HEK293 (cell line): Measurements from ENCODE around the gene PSEN1.

ENCODE experiments used
- CTCF ChIA-PET: fragments of 350-600 bp; formaldehyde crosslinking; extraction: SDS; loops from one replicate; lab custom pipeline; 2021; ENCODE audit warnings: antibody characterized with exemption; lab: Yijun Ruan, JAX
- POLR2A ChIA-PET: fragments of 300-600 bp; formaldehyde crosslinking; extraction: SDS; loops from one replicate; lab custom pipeline; 2020; ENCODE audit warnings: antibody characterized with exemption, inconsistent platforms; lab: Yijun Ruan, JAX
- H3K27ac ChIP-seq: fragments of 200-500 bp; sonication (Bioruptor generic); 2 replicates; pipeline ENCODE4 v1.5.1; 2014; ENCODE audit warnings: low read depth, low read length, control low read depth, inconsistent platforms; ENCODE audit errors: extremely low read depth
- H3K36me3 ChIP-seq, 2 experiments: fragments of 200-500 bp in 1 of 2; sonication (Bioruptor generic) in 1 of 2; 1 replicate in 1 of 2; 2 replicates in 1 of 2; pipeline ENCODE4 v1.5.1; 2014 to 2017; ENCODE audit warnings: inconsistent platforms in 2 of 2, low read length in 2 of 2; ENCODE audit not compliant: control insufficient read depth in 2 of 2, insufficient read depth in 1 of 2
- H3K4me1 ChIP-seq: fragments of 200-500 bp; sonication (Bioruptor generic); 2 replicates; pipeline ENCODE4 v1.5.1; 2014; ENCODE audit warnings: mild to moderate bottlenecking, low read length, inconsistent platforms; ENCODE audit not compliant: control insufficient read depth, insufficient read depth
- H3K4me3 ChIP-seq: 2 replicates; pipeline ENCODE4 v1.5.1; 2011; ENCODE audit warnings: low read depth, mild to moderate bottlenecking, control low read depth, low read length, moderate library complexity
- H3K9me3 ChIP-seq: fragments of 200-500 bp; sonication (Bioruptor generic); 2 replicates; pipeline ENCODE4 v1.5.1; 2014; ENCODE audit warnings: low read depth, low read length, inconsistent platforms; ENCODE audit not compliant: control insufficient read depth, insufficient read depth
- BCL11B ChIP-seq: fragments of 450-650 bp; formaldehyde crosslinking; IDR thresholded peaks from 2 replicates; pipeline ENCODE4 v1.5.1; 2016; ENCODE audit warnings: low read depth, missing biosample characterization, missing genetic modification characterization
- IKZF3 ChIP-seq: fragments of 450-650 bp; IDR thresholded peaks from 2 replicates; pipeline ENCODE4 v1.5.0; 2018; ENCODE audit warnings: missing biosample characterization, mild to moderate bottlenecking, missing genetic modification characterization, moderate library complexity
- KLF8 ChIP-seq: fragments of 450-650 bp; formaldehyde crosslinking; IDR thresholded peaks from 2 replicates; pipeline ENCODE4 v1.5.1; 2016; ENCODE audit warnings: missing biosample characterization, missing genetic modification characterization
- RBAK ChIP-seq: fragments of 450-650 bp; formaldehyde crosslinking; IDR thresholded peaks from 2 replicates; pipeline ENCODE4 v1.5.1; 2016; ENCODE audit warnings: missing biosample characterization, missing genetic modification characterization
- TCF7L2 ChIP-seq: IDR thresholded peaks from 2 replicates; pipeline ENCODE4 v1.6.1; 2011; ENCODE audit warnings: low read depth, mild to moderate bottlenecking, inconsistent platforms, low read length, moderate library complexity, borderline replicate concordance
- WT1 ChIP-seq: fragments of 450-650 bp; formaldehyde crosslinking; IDR thresholded peaks from 2 replicates; pipeline ENCODE4 v1.5.1; 2016; ENCODE audit warnings: missing biosample characterization, missing genetic modification characterization
- ZBTB20 ChIP-seq: fragments of 450-650 bp; formaldehyde crosslinking; IDR thresholded peaks from 2 replicates; pipeline ENCODE4 v1.5.1; 2016; ENCODE audit warnings: missing biosample characterization, missing genetic modification characterization
- ZNF202 ChIP-seq: fragments of 450-650 bp; formaldehyde crosslinking; IDR thresholded peaks from 2 replicates; pipeline ENCODE4 v1.5.1; 2016; ENCODE audit warnings: missing biosample characterization, missing genetic modification characterization, borderline replicate concordance
- ZNF292 ChIP-seq: fragments of 450-650 bp; formaldehyde crosslinking; IDR thresholded peaks from 2 replicates; pipeline ENCODE4 v1.5.1; 2016; ENCODE audit warnings: low read depth, missing biosample characterization, missing genetic modification characterization, borderline replicate concordance
- ZNF324 ChIP-seq: fragments of 450-650 bp; formaldehyde crosslinking; IDR thresholded peaks from 2 replicates; pipeline ENCODE4 v1.5.1; 2016; ENCODE audit warnings: missing biosample characterization, missing genetic modification characterization
- ZNF335 ChIP-seq: fragments of 450-650 bp; formaldehyde crosslinking; conservative IDR thresholded peaks from 2 replicates; pipeline ENCODE4 v1.5.1; 2016; ENCODE audit warnings: missing biosample characterization, missing genetic modification characterization
- ZNF394 ChIP-seq: fragments of 450-650 bp; formaldehyde crosslinking; IDR thresholded peaks from 2 replicates; pipeline ENCODE4 v1.5.1; 2016; ENCODE audit warnings: missing biosample characterization, missing genetic modification characterization, mild to moderate bottlenecking, moderate library complexity, borderline replicate concordance
- ZNF548 ChIP-seq: fragments of 450-650 bp; formaldehyde crosslinking; IDR thresholded peaks from 2 replicates; pipeline ENCODE4 v1.5.1; 2016; ENCODE audit warnings: missing biosample characterization, missing genetic modification characterization
- ZNF561 ChIP-seq: fragments of 450-650 bp; IDR thresholded peaks from 2 replicates; pipeline ENCODE4 v1.5.1; 2018; ENCODE audit warnings: missing biosample characterization, missing genetic modification characterization, borderline replicate concordance
- ZNF664 ChIP-seq: fragments of 450-650 bp; formaldehyde crosslinking; IDR thresholded peaks from 2 replicates; pipeline ENCODE4 v1.5.1; 2016; ENCODE audit warnings: missing biosample characterization, missing genetic modification characterization
- ZNF747 ChIP-seq: fragments of 450-650 bp; formaldehyde crosslinking; IDR thresholded peaks from 2 replicates; pipeline ENCODE4 v1.5.1; 2016; ENCODE audit warnings: missing biosample characterization, missing genetic modification characterization
- ZSCAN23 ChIP-seq: fragments of 450-650 bp; formaldehyde crosslinking; IDR thresholded peaks from 2 replicates; pipeline ENCODE4 v1.5.1; 2016; ENCODE audit warnings: missing biosample characterization, missing genetic modification characterization
- TF ChIP-seq, protein P1 (sequence below): fragments of 450-650 bp; formaldehyde crosslinking; IDR thresholded peaks from 2 replicates; pipeline ENCODE4 v1.5.1; 2017; ENCODE audit warnings: missing biosample characterization, missing genetic modification characterization
- TF ChIP-seq, protein P2 (sequence below): fragments of 450-650 bp; formaldehyde crosslinking; IDR thresholded peaks from 2 replicates; pipeline ENCODE4 v1.5.1; 2016; ENCODE audit warnings: missing biosample characterization, missing genetic modification characterization
- TF ChIP-seq, protein P3 (sequence below): fragments of 450-650 bp; formaldehyde crosslinking; IDR thresholded peaks from 2 replicates; pipeline ENCODE4 v1.5.1; 2016; ENCODE audit warnings: missing biosample characterization, missing genetic modification characterization
- TF ChIP-seq, protein P4 (sequence below): fragments of 450-650 bp; formaldehyde crosslinking; IDR thresholded peaks from 2 replicates; pipeline ENCODE4 v1.5.1; 2016; ENCODE audit warnings: missing biosample characterization, missing genetic modification characterization

The PSEN1 gene

DNA sequence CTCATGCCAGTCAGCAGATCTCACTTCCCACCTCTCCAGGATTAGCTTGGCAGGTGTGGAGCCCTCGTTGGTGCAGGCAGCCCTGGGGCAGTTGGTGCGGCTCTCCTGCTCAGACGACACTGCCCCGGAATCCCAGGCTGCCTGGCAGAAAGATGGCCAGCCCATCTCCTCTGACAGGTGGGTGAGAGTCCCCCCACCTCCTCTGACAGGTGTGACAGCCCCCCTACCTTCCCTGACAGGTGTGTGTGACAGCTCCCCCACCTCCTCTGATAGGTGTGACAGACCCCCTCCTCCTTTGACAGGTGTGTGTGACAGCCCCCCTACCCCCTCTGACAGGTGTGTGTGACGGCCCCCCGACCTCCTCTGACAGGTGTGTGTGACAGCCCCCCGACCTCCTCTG lies 127.3 kb downstream of the PSEN1 start:
- no peak overlapping the region for H3K27ac ChIP-seq
- H3K4me3 ChIP-seq = no peak overlapping the region
- no peaks in the 10 kb centered on the region for H3K9me3 ChIP-seq
- CTCF ChIA-PET = no interaction called here
- no peaks in the 10 kb centered on the region; a peak in 1 of 3 replicates for H3K36me3 ChIP-seq
- no peaks in the 10 kb centered on the region for H3K4me1 ChIP-seq
- POLR2A ChIA-PET = no interaction called here
- TF ChIP-seq ZNF324 (tag by site-specific recombination) = no peak
- no peak for TF ChIP-seq ZNF335 (tag by site-specific recombination)
- TF ChIP-seq ZNF747 (tag by site-specific recombination) = no peak
- TF ChIP-seq, protein P1, sequence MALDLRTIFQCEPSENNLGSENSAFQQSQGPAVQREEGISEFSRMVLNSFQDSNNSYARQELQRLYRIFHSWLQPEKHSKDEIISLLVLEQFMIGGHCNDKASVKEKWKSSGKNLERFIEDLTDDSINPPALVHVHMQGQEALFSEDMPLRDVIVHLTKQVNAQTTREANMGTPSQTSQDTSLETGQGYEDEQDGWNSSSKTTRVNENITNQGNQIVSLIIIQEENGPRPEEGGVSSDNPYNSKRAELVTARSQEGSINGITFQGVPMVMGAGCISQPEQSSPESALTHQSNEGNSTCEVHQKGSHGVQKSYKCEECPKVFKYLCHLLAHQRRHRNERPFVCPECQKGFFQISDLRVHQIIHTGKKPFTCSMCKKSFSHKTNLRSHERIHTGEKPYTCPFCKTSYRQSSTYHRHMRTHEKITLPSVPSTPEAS = no peak
- TF ChIP-seq, protein P2, sequence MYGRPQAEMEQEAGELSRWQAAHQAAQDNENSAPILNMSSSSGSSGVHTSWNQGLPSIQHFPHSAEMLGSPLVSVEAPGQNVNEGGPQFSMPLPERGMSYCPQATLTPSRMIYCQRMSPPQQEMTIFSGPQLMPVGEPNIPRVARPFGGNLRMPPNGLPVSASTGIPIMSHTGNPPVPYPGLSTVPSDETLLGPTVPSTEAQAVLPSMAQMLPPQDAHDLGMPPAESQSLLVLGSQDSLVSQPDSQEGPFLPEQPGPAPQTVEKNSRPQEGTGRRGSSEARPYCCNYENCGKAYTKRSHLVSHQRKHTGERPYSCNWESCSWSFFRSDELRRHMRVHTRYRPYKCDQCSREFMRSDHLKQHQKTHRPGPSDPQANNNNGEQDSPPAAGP (tag by site-specific recombination) = no peak

DNA sequence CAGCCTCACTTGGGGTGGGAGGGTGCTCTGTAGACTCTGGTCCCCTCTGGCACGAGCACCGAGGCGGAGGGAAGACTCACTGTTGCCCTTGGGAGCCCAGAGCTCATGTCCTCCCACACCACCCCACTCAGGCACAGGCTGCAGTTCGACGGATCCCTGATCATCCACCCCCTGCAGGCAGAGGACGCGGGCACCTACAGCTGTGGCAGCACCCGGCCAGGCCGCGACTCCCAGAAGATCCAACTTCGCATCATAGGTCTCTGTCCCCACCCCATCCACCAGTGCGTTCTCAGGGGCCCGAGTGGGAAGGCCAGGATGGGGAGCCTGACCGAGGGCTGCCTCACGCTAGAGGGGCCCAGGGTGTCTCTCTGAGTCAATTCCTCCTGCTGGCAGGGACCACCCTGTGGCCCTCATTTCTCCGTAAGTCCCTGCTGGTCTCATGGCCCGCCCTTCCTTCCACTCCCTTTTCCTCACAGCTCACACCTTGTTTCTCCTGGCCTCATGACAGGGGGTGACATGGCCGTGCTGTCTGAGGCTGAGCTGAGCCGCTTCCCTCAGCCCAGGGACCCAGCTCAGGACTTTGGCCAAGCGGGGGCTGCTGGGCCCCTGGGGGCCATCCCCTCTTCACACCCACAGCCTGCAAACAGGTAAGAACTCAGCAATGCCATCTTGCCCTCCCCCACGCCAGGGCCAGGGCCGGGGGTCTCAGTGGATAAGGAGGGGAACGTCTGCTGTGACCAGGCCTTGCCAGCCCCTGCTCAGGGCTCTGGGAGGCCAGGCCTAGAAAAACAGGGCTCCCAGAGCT lies 128.0 kb downstream of the PSEN1 start:
- no peaks in the 10 kb centered on the region; a peak in 1 of 3 replicates for H3K36me3 ChIP-seq
- no peak overlapping the region for H3K27ac ChIP-seq
- H3K4me3 ChIP-seq = no peak overlapping the region
- TF ChIP-seq ZNF335 (tag by site-specific recombination) = no peak
- ChIA-PET CTCF (interaction anchor here (1.5 kb wide), 1 partner anchor 33 kb away, joined by 4 read pairs; no protein-coding TSS in a partner anchor), POLR2A (no interaction called here)
- H3K4me1 ChIP-seq = no peaks in the 10 kb centered on the region
- H3K9me3 ChIP-seq = no peaks in the 10 kb centered on the region

DNA sequence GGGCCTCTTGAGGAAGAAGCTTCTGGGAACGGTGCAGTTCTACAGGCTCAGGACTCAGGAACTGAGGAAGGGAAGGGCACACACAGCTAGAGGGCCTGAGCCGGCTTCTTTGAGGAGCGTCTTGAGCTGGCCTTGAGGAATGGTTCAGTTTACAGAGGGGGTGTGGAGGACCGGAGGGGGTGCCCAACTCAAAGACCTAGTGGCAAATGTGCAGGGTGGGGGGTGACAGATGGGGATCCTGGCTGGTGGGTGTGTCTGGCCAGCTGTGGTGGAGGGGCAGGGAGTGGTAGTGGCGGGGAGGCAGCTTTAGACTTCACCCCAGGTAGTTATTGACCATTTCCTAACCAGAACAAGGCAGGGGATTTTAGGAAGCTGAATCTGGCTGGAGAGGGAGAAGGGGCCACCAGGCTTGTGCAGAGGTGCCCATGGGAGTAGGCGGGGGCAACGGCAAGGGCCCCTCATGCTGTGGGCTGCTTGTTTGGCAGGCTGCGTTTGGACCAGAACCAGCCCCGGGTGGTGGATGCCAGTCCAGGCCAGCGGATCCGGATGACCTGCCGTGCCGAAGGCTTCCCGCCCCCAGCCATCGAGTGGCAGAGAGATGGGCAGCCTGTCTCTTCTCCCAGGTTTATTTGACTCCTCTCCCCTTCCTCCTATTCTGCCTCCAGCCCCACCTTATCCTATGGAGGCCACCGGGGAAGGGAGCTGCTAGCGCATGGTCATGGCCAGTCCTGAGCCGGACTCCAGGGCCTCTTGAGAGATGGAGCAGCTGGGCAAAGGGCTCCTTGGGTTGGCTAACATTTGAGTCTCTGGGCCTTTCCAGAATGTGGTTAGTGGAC lies 128.8 kb downstream of the PSEN1 start:
- ChIA-PET POLR2A (interaction anchor here (0.9 kb wide), 1 partner anchor 59 kb away, joined by 3 read pairs; no protein-coding TSS in a partner anchor), CTCF (interaction anchor here (1.5 kb wide), 1 partner anchor 33 kb away, joined by 4 read pairs; no protein-coding TSS in a partner anchor)
- Histone ChIP-seq H3K27ac (no peak overlapping the region), H3K36me3 (no peaks in the 10 kb centered on the region; a peak in 1 of 3 replicates), H3K9me3 (no peaks in the 10 kb centered on the region), H3K4me3 (no peak overlapping the region), H3K4me1 (no peaks in the 10 kb centered on the region)
- TF ChIP-seq ZNF561 (no peak), ZBTB20 (no peak), ZNF394 (no peak), BCL11B (tag by site-specific recombination) (no peak), ZNF202 (no peak), IKZF3 (tag by site-specific recombination) (no peak), WT1 (no peak), ZNF292 (no peak), ZNF548 (tag by site-specific recombination) (no peak), ZNF664 (tag by site-specific recombination) (no peak), ZSCAN23 (tag by site-specific recombination) (no peak), TCF7L2 (no peak), KLF8 (tag by site-specific recombination) (no peak), RBAK (tag by site-specific recombination) (no peak)
- TF ChIP-seq, protein P3, sequence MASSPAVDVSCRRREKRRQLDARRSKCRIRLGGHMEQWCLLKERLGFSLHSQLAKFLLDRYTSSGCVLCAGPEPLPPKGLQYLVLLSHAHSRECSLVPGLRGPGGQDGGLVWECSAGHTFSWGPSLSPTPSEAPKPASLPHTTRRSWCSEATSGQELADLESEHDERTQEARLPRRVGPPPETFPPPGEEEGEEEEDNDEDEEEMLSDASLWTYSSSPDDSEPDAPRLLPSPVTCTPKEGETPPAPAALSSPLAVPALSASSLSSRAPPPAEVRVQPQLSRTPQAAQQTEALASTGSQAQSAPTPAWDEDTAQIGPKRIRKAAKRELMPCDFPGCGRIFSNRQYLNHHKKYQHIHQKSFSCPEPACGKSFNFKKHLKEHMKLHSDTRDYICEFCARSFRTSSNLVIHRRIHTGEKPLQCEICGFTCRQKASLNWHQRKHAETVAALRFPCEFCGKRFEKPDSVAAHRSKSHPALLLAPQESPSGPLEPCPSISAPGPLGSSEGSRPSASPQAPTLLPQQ (tag by site-specific recombination) = no peak
- TF ChIP-seq, protein P4, sequence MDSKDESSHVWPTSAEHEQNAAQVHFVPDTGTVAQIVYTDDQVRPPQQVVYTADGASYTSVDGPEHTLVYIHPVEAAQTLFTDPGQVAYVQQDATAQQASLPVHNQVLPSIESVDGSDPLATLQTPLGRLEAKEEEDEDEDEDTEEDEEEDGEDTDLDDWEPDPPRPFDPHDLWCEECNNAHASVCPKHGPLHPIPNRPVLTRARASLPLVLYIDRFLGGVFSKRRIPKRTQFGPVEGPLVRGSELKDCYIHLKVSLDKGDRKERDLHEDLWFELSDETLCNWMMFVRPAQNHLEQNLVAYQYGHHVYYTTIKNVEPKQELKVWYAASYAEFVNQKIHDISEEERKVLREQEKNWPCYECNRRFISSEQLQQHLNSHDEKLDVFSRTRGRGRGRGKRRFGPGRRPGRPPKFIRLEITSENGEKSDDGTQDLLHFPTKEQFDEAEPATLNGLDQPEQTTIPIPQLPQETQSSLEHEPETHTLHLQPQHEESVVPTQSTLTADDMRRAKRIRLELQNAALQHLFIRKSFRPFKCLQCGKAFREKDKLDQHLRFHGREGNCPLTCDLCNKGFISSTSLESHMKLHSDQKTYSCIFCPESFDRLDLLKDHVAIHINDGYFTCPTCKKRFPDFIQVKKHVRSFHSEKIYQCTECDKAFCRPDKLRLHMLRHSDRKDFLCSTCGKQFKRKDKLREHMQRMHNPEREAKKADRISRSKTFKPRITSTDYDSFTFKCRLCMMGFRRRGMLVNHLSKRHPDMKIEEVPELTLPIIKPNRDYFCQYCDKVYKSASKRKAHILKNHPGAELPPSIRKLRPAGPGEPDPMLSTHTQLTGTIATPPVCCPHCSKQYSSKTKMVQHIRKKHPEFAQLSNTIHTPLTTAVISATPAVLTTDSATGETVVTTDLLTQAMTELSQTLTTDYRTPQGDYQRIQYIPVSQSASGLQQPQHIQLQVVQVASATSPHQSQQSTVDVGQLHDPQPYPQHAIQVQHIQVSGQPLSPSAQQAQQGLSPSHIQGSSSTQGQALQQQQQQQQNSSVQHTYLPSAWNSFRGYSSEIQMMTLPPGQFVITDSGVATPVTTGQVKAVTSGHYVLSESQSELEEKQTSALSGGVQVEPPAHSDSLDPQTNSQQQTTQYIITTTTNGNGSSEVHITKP = no peak
